HFF-Myc (cell line): Measurements from ENCODE around the gene EXOSC3.
A peak's percentile ranks its signal among the peaks of the same experiment; 100 is the strongest.
"Not testable (repeated sequence)": the region's sequence is repeated elsewhere in the genome, so short reads cannot be mapped to it uniquely, and the experiment has no call there.

ENCODE experiments used
- DNase-seq: peaks from one replicate; pipeline ENCODE4 v3.0.0-alpha.2; 2011; ENCODE audit warnings: low read depth; ENCODE audit errors: extremely low read depth
- H3K4me3 ChIP-seq: replicated peaks from 2 replicates; pipeline ENCODE4 v1.5.1; 2011; ENCODE audit warnings: low read depth, mild to moderate bottlenecking, control low read depth, low read length
- CTCF ChIP-seq: IDR thresholded peaks from 2 replicates; pipeline ENCODE4 v1.5.1; 2012; ENCODE audit warnings: mild to moderate bottlenecking, low read depth, low read length, control low read depth; ENCODE audit errors: missing control alignments

EXOSC3 gene

DNA sequence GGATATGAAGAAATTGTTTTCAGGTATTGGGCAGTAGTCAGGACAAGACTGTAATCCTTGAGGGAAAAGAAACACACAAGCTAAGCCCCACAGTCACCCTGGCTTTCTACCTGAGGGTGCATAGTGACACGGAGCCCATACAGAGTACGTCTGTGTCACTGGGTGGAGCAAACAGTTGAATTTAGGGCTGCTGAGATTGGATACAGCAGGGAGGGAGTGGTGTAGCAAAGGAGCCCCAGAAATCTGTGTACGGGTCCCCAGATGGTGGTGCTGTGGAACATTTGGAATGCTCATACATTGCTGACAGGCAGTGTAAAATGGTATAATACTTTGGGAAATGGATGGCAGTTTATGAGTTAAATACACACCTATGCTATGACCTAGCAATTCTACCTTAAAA, 26.1 kb downstream of the EXOSC3 start:
- no peak for TF ChIP-seq CTCF
- H3K4me3 ChIP-seq, result no peak overlapping the region
- no peak for DNase-seq

- TF ChIP-seq CTCF, result no peak
- DNase-seq, result no peak
These were observed 31.2 kb downstream of the EXOSC3 start, which contains the start of gene TRMT10B for GRCh38 chr9:37753489-37754190. TSS of gene TRMT10B (plus strand) at chr9:37753805. CDS start at chr9:37761932, 8,127 bp downstream.

DNA sequence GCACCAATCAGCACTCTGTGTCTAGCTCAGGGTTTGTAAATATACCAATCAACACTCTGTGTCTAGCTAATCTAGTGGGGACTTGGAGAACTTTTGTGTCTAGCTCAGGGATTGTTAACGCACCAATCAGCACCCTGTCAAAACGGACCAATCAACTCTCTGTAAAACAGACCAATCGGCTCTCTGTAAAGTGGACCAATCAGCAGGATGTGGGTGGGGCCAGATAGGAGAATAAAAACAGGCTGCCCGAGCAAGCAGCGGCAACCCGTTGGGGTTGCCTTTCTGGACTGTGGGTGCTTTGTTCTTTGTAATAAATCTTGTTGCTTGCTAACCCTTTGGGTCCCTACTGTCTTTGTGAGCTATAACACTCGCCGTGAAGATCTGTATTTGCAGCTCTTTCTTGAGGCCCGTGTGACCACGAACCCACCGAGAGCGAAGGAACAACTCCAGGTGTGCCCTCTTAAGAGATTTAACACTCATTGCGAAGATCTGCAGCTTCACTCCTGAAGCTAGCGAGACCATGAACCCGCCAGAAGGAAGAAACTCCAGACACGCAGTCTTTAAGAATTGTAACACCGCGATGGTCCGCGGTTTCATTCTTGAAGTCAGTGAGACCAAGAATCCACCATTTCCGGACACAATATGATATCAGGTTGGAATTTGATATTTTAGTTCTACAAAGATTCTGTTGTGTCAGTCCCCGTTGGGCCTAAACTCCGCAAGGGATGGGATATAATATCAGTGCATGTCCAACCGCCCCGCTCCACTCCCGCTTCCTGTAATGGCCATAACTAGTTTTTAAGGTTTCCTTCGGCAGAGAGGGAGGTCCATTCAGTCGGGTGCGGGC, 32.0 kb downstream of the EXOSC3 start:
- no peak for TF ChIP-seq CTCF

More at GRCh38 chr9:37753489-37754190, 31.2 kb downstream of the EXOSC3 start, which contains the start of gene TRMT10B:
- H3K4me3 ChIP-seq, result peak within 1 kb of the TSS; percentile 83

DNA sequence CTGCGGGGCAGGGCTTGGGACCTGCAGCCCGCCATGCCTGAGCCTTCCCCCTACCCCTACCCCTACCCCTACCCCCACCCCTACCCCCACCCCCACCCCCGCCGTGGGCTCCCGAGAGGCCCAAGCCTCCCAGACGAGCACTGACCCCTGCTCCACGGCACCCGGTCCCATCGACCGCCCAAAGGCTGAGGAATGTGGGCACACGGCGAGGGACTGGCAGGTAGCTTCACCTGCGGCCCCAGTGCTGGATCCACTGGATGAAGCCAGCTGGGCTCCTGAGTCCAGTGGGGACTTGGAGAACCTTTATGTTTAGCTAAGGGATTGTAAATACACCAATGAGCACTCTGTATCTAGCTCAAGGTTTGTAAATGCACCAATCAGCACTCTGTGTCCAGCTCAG, 32.8 kb downstream of the EXOSC3 start:
- not testable (repeated sequence) for H3K4me3 ChIP-seq, DNase-seq

More for the DNA sequence above, 32.0 kb downstream of the EXOSC3 start:
- H3K4me3 ChIP-seq, result peak overlapping the region; percentile 83
- no peak for DNase-seq

- not testable (repeated sequence) for H3K4me3 ChIP-seq, DNase-seq
These were observed 33.2 kb downstream of the EXOSC3 start for GRCh38 chr9:37751704-37752103.

GRCh38 chr9:37751186-37751585, 33.7 kb downstream of the EXOSC3 start:
- H3K4me3 ChIP-seq, result no peak overlapping the region
- no peak for TF ChIP-seq CTCF
- no peak for DNase-seq

DNA sequence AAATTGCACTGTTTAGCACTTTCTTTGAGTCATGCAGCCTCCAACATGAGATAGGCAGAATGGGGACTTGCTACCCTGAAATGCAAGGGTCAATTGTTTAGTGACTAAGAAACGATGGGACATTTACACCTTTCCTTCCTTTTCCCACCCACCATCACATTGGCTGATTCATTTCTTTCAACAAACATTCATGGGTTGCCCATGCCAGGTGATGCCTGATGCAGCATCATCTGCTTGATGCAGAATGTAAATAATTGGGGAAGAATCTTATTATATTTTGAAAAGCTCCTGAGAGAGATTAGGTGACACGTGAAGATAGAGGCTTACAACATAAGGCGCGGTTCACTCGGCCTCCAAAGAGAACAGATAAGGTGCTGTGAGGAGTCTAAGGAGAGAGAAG, 35.7 kb downstream of the EXOSC3 start:
- no peak for TF ChIP-seq CTCF
- H3K4me3 ChIP-seq, result no peak overlapping the region
- DNase-seq, result no peak
